Measurements from ENCODE around the gene SULT1C3. TPM values are rescaled to one million over a fixed set of nuclear protein-coding genes. Genes with fewer than 3 reads are reported as not detected.

The SULT1C3 gene
- total and polyA plus RNA-seq, 8 donors = 0.73 to 2.1 TPM; not detected in 6

DNA sequence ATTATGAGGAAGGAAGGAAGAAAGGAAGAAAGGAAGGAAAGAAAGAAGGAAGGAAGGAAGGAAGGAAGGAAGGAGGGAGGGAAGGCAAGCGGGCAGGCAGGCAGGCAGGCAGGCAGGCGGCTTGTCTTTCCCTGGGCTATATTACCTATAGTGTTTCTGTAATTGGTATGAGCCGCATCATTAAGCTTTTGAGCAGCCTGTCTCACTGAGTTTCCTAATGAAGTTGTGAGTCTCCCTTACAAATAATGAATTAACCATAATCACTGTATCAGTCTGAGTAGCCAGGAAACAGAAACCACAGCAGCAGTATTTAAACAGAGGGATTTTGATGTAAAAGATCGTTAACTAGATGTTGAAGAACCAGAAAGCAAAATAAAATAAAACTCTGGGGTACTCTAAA lies 11.8 kb upstream of the SULT1C3 start:
- Histone ChIP-seq H3K9me3 (peaks cover 10 to 22% (median 14%) of the 10 kb centered on the region in 4 donors), H3K27ac (no peak overlapping the region), H3K27me3 (no peaks in the 10 kb centered on the region), H3K36me3 (peaks cover 0 to 4% (median 0%) of the 10 kb centered on the region in 4 donors), H3K4me3 (no peak overlapping the region), H3K4me1 (no peaks in the 10 kb centered on the region)
- WGBS, 5 donors = 69 to 79% (median 76%) methylated on average over 4 of the region's 4 CpGs
- no peak for DNase-seq
- intact Hi-C loops (cut with DNase I; ENCODE audit: low total_unique reads) = no loop called here
- no peak for TF ChIP-seq EP300 (IDR thresholded peaks at IDR 0.05)
- no peak for TF ChIP-seq POLR2AphosphoS5 (IDR thresholded peaks at IDR 0.05)

DNA sequence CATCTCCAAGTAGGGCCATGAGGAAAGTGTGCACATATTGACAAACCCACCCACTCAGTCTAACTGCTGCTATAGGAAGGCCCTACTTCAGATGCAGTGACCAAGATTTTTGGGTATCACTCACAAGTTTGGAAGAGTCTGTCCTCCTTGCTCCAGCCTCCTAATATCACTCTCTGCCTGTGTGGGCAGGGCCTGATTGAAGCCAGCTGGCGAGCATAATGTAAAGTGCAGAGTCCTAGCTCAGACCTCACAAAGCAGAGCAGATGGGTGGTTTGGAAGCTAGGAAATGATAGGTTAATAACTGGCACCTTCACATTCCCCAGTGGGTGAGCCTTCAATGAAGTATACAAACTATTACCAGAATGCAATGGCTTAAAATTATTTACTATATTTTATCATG lies 11.2 kb upstream of the SULT1C3 start:
- DNase-seq = no peak
- H3K4me3 ChIP-seq = no peak overlapping the region
- no peak overlapping the region for H3K27ac ChIP-seq
- WGBS, 5 donors = 88 to 91% (median 89%) methylated on average over 1 of the region's 1 CpG
- H3K9me3 ChIP-seq = peaks cover 5 to 17% (median 8%) of the 10 kb centered on the region in 4 donors
- H3K4me1 ChIP-seq = no peaks in the 10 kb centered on the region
- H3K27me3 ChIP-seq = no peaks in the 10 kb centered on the region
- TF ChIP-seq POLR2AphosphoS5 (IDR thresholded peaks at IDR 0.05) (no peak), EP300 (IDR thresholded peaks at IDR 0.05) (no peak), POLR2A (IDR thresholded peaks at IDR 0.05) (no peak)
- TF ChIP-seq, protein P1, sequence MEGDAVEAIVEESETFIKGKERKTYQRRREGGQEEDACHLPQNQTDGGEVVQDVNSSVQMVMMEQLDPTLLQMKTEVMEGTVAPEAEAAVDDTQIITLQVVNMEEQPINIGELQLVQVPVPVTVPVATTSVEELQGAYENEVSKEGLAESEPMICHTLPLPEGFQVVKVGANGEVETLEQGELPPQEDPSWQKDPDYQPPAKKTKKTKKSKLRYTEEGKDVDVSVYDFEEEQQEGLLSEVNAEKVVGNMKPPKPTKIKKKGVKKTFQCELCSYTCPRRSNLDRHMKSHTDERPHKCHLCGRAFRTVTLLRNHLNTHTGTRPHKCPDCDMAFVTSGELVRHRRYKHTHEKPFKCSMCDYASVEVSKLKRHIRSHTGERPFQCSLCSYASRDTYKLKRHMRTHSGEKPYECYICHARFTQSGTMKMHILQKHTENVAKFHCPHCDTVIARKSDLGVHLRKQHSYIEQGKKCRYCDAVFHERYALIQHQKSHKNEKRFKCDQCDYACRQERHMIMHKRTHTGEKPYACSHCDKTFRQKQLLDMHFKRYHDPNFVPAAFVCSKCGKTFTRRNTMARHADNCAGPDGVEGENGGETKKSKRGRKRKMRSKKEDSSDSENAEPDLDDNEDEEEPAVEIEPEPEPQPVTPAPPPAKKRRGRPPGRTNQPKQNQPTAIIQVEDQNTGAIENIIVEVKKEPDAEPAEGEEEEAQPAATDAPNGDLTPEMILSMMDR (IDR thresholded peaks at IDR 0.05) = no peak
- intact Hi-C loops (cut with DNase I; ENCODE audit: low total_unique reads) = no loop called here
- H3K36me3 ChIP-seq = peaks cover 0 to 2% (median 0%) of the 10 kb centered on the region in 4 donors

DNA sequence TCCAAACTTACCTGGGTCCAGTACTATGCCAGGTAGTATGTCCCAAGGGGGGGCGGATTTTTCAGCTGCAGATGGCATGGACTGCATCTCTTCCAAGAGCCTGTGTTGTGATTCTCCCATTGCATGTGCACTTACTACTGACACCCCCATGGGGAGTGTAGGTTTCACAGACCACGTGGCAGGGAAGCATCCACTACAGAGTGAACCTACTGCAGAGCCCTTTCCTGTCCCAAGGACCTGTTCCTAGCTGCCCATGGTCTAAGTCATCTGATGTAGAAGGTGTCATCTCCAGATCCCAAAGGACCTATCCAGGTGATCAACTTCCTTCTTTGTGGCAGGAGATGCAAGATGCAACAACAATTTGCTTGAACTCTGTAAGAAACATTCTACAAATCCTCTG lies 9.9 kb upstream of the SULT1C3 start:
- intact Hi-C loops (cut with DNase I; ENCODE audit: low total_unique reads) = no loop called here
- peaks cover 0 to 8% (median 3%) of the 10 kb centered on the region in 4 donors for H3K9me3 ChIP-seq
- no peak for DNase-seq
- H3K27ac ChIP-seq = no peak overlapping the region
- no peaks in the 10 kb centered on the region for H3K27me3 ChIP-seq
- H3K4me3 ChIP-seq = no peak overlapping the region
- no peaks in the 10 kb centered on the region for H3K36me3 ChIP-seq
- TF ChIP-seq EP300 (IDR thresholded peaks at IDR 0.05) (no peak), POLR2AphosphoS5 (IDR thresholded peaks at IDR 0.05) (no peak), POLR2A (IDR thresholded peaks at IDR 0.05) (no peak)
- TF ChIP-seq, protein P1 (IDR thresholded peaks at IDR 0.05) = no peak
- H3K4me1 ChIP-seq = no peaks in the 10 kb centered on the region
- 56 to 95% (median 86%) methylated on average over 2 of the region's 2 CpGs for WGBS, 5 donors

DNA sequence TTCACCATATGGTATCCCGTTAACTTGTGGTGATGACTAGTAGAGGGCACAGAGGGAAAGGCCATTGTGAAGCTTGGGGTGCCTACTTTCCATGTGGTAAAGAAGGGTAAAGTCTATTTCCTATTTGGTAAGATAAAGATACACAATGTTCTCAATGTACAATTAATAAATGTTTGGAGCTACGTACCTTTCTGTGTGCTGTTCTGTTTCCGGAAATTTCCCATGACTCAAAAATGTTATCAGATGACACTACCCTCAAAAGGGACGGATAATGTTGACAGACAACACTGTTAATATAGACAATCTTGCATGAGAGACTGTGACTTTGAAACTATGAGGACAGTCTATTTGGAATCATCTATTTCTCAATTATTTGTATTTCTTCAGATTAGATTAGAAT lies 4.2 kb upstream of the SULT1C3 start:
- WGBS, 5 donors = 75 to 91% (median 88%) methylated on average over 4 of the region's 4 CpGs
- Histone ChIP-seq H3K4me1 (no peaks in the 10 kb centered on the region), H3K9me3 (peaks cover 0 to 17% (median 8%) of the 10 kb centered on the region in 4 donors), H3K4me3 (no peak overlapping the region), H3K27me3 (no peaks in the 10 kb centered on the region), H3K36me3 (no peaks in the 10 kb centered on the region), H3K27ac (no peak overlapping the region)
- no peak for DNase-seq
- intact Hi-C loops (cut with DNase I; ENCODE audit: low total_unique reads) = no loop called here
- no peak for TF ChIP-seq POLR2AphosphoS5 (IDR thresholded peaks at IDR 0.05)
- TF ChIP-seq, protein P1 (IDR thresholded peaks at IDR 0.05) = no peak
- no peak for TF ChIP-seq EP300 (IDR thresholded peaks at IDR 0.05)
- no peak for TF ChIP-seq POLR2A (IDR thresholded peaks at IDR 0.05)

GRCh38 chr2:108236676-108237335 lies 3.0 kb upstream of the SULT1C3 start:
- no peak for TF ChIP-seq POLR2AphosphoS5 (IDR thresholded peaks at IDR 0.05)
- TF ChIP-seq, protein P1 (IDR thresholded peaks at IDR 0.05) = no peak
- TF ChIP-seq EP300 (IDR thresholded peaks at IDR 0.05) = no peak
- no peak for TF ChIP-seq POLR2A (IDR thresholded peaks at IDR 0.05)
- Histone ChIP-seq H3K4me3 (no peak overlapping the region), H3K4me1 (no peaks in the 10 kb centered on the region), H3K36me3 (no peaks in the 10 kb centered on the region), H3K9me3 (peaks cover 0 to 17% (median 8%) of the 10 kb centered on the region in 4 donors), H3K27me3 (no peaks in the 10 kb centered on the region), H3K27ac (no peak overlapping the region)
- DNase-seq = no peak
- intact Hi-C loops (cut with DNase I; ENCODE audit: low total_unique reads) = no loop called here
- WGBS, 5 donors = 93 to 97% (median 94%) methylated on average over 6 of the region's 6 CpGs

All from stomach (tissue), 9 donors.